Right forelimb (tissue), 1 donor: ENCODE data around the gene HOXC12.

ENCODE experiments used
- DNase-seq: peaks from one replicate; pipeline ENCODE4 v3.0.0-alpha.2; 2018

Gene HOXC12

GRCh38 chr12:53956914-53957536, 2.3 kb downstream of the HOXC12 start:
- DNase-seq = no peak

GRCh38 chr12:53958128-53958527, 3.4 kb downstream of the HOXC12 start:
- DNase-seq = no peak

GRCh38 chr12:53959314-53959713, 4.6 kb downstream of the HOXC12 start:
- no peak for DNase-seq

GRCh38 chr12:53960187-53961024, 5.7 kb downstream of the HOXC12 start:
- DNase-seq = no peak

- no peak for DNase-seq
These were observed 6.5 kb downstream of the HOXC12 start for GRCh38 chr12:53961025-53961761.

- DNase-seq = no peak
These were observed 8.3 kb downstream of the HOXC12 start for GRCh38 chr12:53963005-53963404.

GRCh38 chr12:53963434-53964314, 9.0 kb downstream of the HOXC12 start:
- DNase-seq = no peak

GRCh38 chr12:53964315-53964713, 9.6 kb downstream of the HOXC12 start:
- no peak for DNase-seq

GRCh38 chr12:53965281-53966084, 10.8 kb downstream of the HOXC12 start:
- DNase-seq = no peak

GRCh38 chr12:53966085-53966384, 11.3 kb downstream of the HOXC12 start:
- DNase-seq = no peak

- no peak for DNase-seq
These were observed 11.9 kb downstream of the HOXC12 start for GRCh38 chr12:53966385-53967133.

GRCh38 chr12:53967421-53967925, 12.8 kb downstream of the HOXC12 start:
- DNase-seq = no peak

GRCh38 chr12:53968214-53969127, 13.8 kb downstream of the HOXC12 start:
- no peak for DNase-seq

- no peak for DNase-seq
These were observed 15.0 kb downstream of the HOXC12 start for GRCh38 chr12:53969588-53970259.

- no peak for DNase-seq
These were observed 15.7 kb downstream of the HOXC12 start for GRCh38 chr12:53970451-53970850.

GRCh38 chr12:53971129-53971528, 16.4 kb downstream of the HOXC12 start:
- no peak for DNase-seq

GRCh38 chr12:53971686-53972085, 17.0 kb downstream of the HOXC12 start:
- DNase-seq = no peak

GRCh38 chr12:53972152-53972702, 17.5 kb downstream of the HOXC12 start:
- no peak for DNase-seq

GRCh38 chr12:53972722-53973235, 18.1 kb downstream of the HOXC12 start, which contains the start of gene HOXC11:
HOXC11 (plus strand) TSS chr12:53973126; CDS start chr12:53973242, 116 bp downstream.
- no peak for DNase-seq
